Glutamatergic neuron (in vitro differentiated cells): Measurements from ENCODE around the gene ADSS1. TPM values are rescaled to one million over a fixed set of nuclear protein-coding genes. Genes with fewer than 3 reads are reported as not detected.

ENCODE experiments used
- DNase-seq: peaks from one replicate; pipeline ENCODE4 v3.0.0; 2022
- H3K27ac Mint-ChIP-seq: one replicate; pipeline ENCODE4 v1.8.0; 2020; ENCODE audit warnings: mild to moderate bottlenecking, mixed read lengths, inconsistent platforms; ENCODE audit not compliant: unreplicated experiment
- H3K27me3 Mint-ChIP-seq: one replicate; pipeline ENCODE4 v1.8.0; 2020; ENCODE audit warnings: mild to moderate bottlenecking, moderate library complexity, mixed read lengths, inconsistent platforms; ENCODE audit not compliant: unreplicated experiment
- H3K36me3 Mint-ChIP-seq: one replicate; pipeline ENCODE4 v1.8.0; 2020; ENCODE audit warnings: mild to moderate bottlenecking, mixed read lengths, inconsistent platforms; ENCODE audit not compliant: unreplicated experiment
- H3K4me1 Mint-ChIP-seq: one replicate; pipeline ENCODE4 v1.8.0; 2020; ENCODE audit warnings: mild to moderate bottlenecking, low read depth, mixed read lengths, inconsistent platforms; ENCODE audit not compliant: unreplicated experiment
- H3K4me3 Mint-ChIP-seq: one replicate; pipeline ENCODE4 v1.8.0; 2020; ENCODE audit warnings: mild to moderate bottlenecking, mixed read lengths, inconsistent platforms; ENCODE audit not compliant: unreplicated experiment
- H3K9me3 Mint-ChIP-seq: one replicate; pipeline ENCODE4 v1.8.0; 2020; ENCODE audit warnings: mild to moderate bottlenecking, moderate library complexity, mixed read lengths, inconsistent platforms; ENCODE audit not compliant: unreplicated experiment
- CTCF ChIP-seq: fragments of 200-600 bp; sonication (generic); IDR thresholded peaks from one replicate; pipeline ENCODE4 v1.5.0; 2021; ENCODE audit not compliant: partially characterized antibody, unreplicated experiment
- total RNA-seq: library from RNA; stranded (reverse); fragmentation: NEBNext Ultra II Directional; extraction: Animal tissue kit (Norgen Biotek cat#: 25700); gene quantifications from one replicate; pipeline ENCODE4 v1.2.1, GENCODE V29; 2021; ENCODE audit not compliant: unreplicated experiment

ADSS1 gene
- total RNA-seq, 1 donor from 2014 or later = 45.1 TPM

- Mint-ChIP-seq H3K36me3 (no peaks in the 10 kb centered on the region), H3K27ac (no peak overlapping the region), H3K9me3 (peaks cover 7% of the 10 kb centered on the region), H3K4me3 (no peak overlapping the region), H3K27me3 (peaks cover 8% of the 10 kb centered on the region), H3K4me1 (peaks cover 2% of the 10 kb centered on the region)
- TF ChIP-seq CTCF = no peak
- DNase-seq = no peak
Observed at GRCh38 chr14:104718147-104718546, 5.9 kb upstream of the ADSS1 start.

GRCh38 chr14:104718871-104719270 lies 5.2 kb upstream of the ADSS1 start:
- H3K27me3 Mint-ChIP-seq = peaks cover 8% of the 10 kb centered on the region
- no peak overlapping the region for H3K27ac Mint-ChIP-seq
- no peak for TF ChIP-seq CTCF
- H3K9me3 Mint-ChIP-seq = peaks cover 7% of the 10 kb centered on the region
- H3K4me1 Mint-ChIP-seq = peaks cover 2% of the 10 kb centered on the region
- H3K36me3 Mint-ChIP-seq = no peaks in the 10 kb centered on the region
- no peak for DNase-seq
- no peak overlapping the region for H3K4me3 Mint-ChIP-seq

GRCh38 chr14:104719343-104719742 lies 4.7 kb upstream of the ADSS1 start:
- Mint-ChIP-seq H3K9me3 (peaks cover 7% of the 10 kb centered on the region), H3K27ac (no peak overlapping the region), H3K27me3 (peaks cover 8% of the 10 kb centered on the region), H3K4me3 (no peak overlapping the region), H3K4me1 (peaks cover 2% of the 10 kb centered on the region), H3K36me3 (no peaks in the 10 kb centered on the region)
- no peak for TF ChIP-seq CTCF
- DNase-seq = no peak

- no peak for DNase-seq
- peaks cover 10% of the 10 kb centered on the region for H3K27me3 Mint-ChIP-seq
- peaks cover 2% of the 10 kb centered on the region for H3K4me1 Mint-ChIP-seq
- H3K4me3 Mint-ChIP-seq = no peak overlapping the region
- no peak for TF ChIP-seq CTCF
- no peak overlapping the region for H3K27ac Mint-ChIP-seq
- peaks cover 7% of the 10 kb centered on the region for H3K9me3 Mint-ChIP-seq
- no peaks in the 10 kb centered on the region for H3K36me3 Mint-ChIP-seq
Observed at GRCh38 chr14:104721505-104722431, 2.3 kb upstream of the ADSS1 start.

GRCh38 chr14:104722938-104723650 lies 935 bp upstream of the ADSS1 start:
- H3K36me3 Mint-ChIP-seq = no peaks in the 10 kb centered on the region
- no peak for TF ChIP-seq CTCF
- peaks cover 2% of the 10 kb centered on the region for H3K4me1 Mint-ChIP-seq
- H3K9me3 Mint-ChIP-seq = peaks cover 5% of the 10 kb centered on the region
- peaks cover 11% of the 10 kb centered on the region for H3K27me3 Mint-ChIP-seq
- DNase-seq = no peak
- no peak overlapping the region for H3K27ac Mint-ChIP-seq
- H3K4me3 Mint-ChIP-seq = no peak overlapping the region
